ENCODE results near the gene TESMIN. TPM values are rescaled to one million over a fixed set of nuclear protein-coding genes. Genes with fewer than 3 reads are reported as not detected.

The TESMIN gene
- total RNA-seq, 1 experiment from 2014 or later: 45.2 TPM

GRCh38 chr11:68770781-68771180 is 19.5 kb upstream of the TESMIN start:
- Histone ChIP-seq H4K8ac (replicated peaks; ENCODE audit: insufficient read length, low read depth, low read length) (no peak overlapping the region), H3K4ac (ENCODE audit: low read depth, low read length) (no peak overlapping the region), H2AFZ (ENCODE audit: low read length) (no peak overlapping the region), H3K27me3 (ENCODE audit: insufficient read depth, low read length) (no peaks in the 10 kb centered on the region), H3K14ac (ENCODE audit: insufficient read depth, low read length) (no peak overlapping the region), H2BK12ac (ENCODE audit: insufficient read length, low read depth, low read length) (no peak overlapping the region), H3K23me2 (ENCODE audit: insufficient read length, low read depth, low read length, poor library complexity, severe bottlenecking) (no peaks in the 10 kb centered on the region), H2BK5ac (ENCODE audit: insufficient read length, low read length) (no peak overlapping the region), H3K4me1 (ENCODE audit: insufficient read depth, low read length) (no peaks in the 10 kb centered on the region), H2BK20ac (ENCODE audit: low read depth, low read length, poor library complexity, severe bottlenecking) (no peak overlapping the region), H3K56ac (ENCODE audit: insufficient read length, low read depth, low read length) (no peak overlapping the region), H3K23ac (ENCODE audit: insufficient read length, low read depth, low read length) (no peak overlapping the region), H3K18ac (ENCODE audit: insufficient read length, low read depth, low read length) (no peak overlapping the region), H3K9me3 (ENCODE audit: control insufficient read depth, low read depth, low read length) (no peaks in the 10 kb centered on the region), H3K79me2 (ENCODE audit: insufficient read depth, low read length) (no peaks in the 10 kb centered on the region), H3K79me1 (ENCODE audit: insufficient read depth, low read depth, low read length, poor library complexity, severe bottlenecking) (no peaks in the 10 kb centered on the region), H3K27ac (ENCODE audit: insufficient read length, low read depth, low read length) (no peak overlapping the region), H4K5ac (ENCODE audit: insufficient read length, low read depth, low read length) (no peak overlapping the region), H2BK120ac (ENCODE audit: low read depth, low read length, poor library complexity, severe bottlenecking) (no peak overlapping the region), H4K91ac (ENCODE audit: insufficient read length, low read depth, low read length) (no peak overlapping the region), H2AK5ac (ENCODE audit: insufficient read length, low read length) (no peak overlapping the region), H2BK15ac (ENCODE audit: low read depth, low read length) (no peak overlapping the region), H3K9ac (ENCODE audit: extremely low read depth, insufficient read length, low read length) (no peak overlapping the region), H3K4me2 (ENCODE audit: insufficient read depth, insufficient read length, low read length) (no peak overlapping the region), H3T11ph (ENCODE audit: low read length) (no peak overlapping the region), H4K20me1 (ENCODE audit: control insufficient read depth, insufficient read depth, insufficient read length) (no peaks in the 10 kb centered on the region)
- no peak for TF ChIP-seq CTCF (conservative IDR thresholded peaks at IDR 0.05)
- Mint-ChIP-seq H3K27ac (no peak overlapping the region), H3K4me1 (peaks cover 0 to 3% of the 10 kb centered on the region in 2 experiments; a peak in 1 of 4 replicates), H3K36me3 (ENCODE audit: insufficient read depth in 1 of 3, low read depth in 3 of 3) (peaks cover 0 to 7% (median 0%) of the 10 kb centered on the region in 3 experiments; a peak in 2 of 7 replicates), H3K27me3 (ENCODE audit: low read depth) (no peaks in the 10 kb centered on the region), H3K4me3 (no peak overlapping the region), H3K9me3 (no peaks in the 10 kb centered on the region)
- DNase-seq: no peak
- no CpG with 5 or more reads among the region's 12 CpGs for WGBS (ENCODE audit: extremely low coverage, insufficient read length, low lambda C conversion rate)
